Activated CD8-positive, alpha-beta T cell treated with anti-CD3 and anti-CD28 coated beads, Interleukin-2, amount 10 ng/mL, durations not matched to agents 7 days and 5 days (primary cell): Measurements from ENCODE around the gene CLPX. TPM values are rescaled to one million over a fixed set of nuclear protein-coding genes. Genes with fewer than 3 reads are reported as not detected.

Source experiments
- ATAC-seq: fragments of 150-1000 bp; cut with Tn5 transposase; one replicate; pipeline ENCODE4 v1.10.0; 2021; ENCODE audit warnings: moderate library complexity
- CTCF ChIA-PET: fragments of 350-600 bp; sonication (Branson Sonifier 250); formaldehyde crosslinking; loops from one replicate; lab custom pipeline; 2021; ENCODE audit warnings: antibody characterized with exemption; lab: Charles Lee
- POLR2A ChIA-PET: fragments of 350-600 bp; sonication (Branson Sonifier 250); formaldehyde crosslinking; loops from one replicate; lab custom pipeline; 2021; ENCODE audit warnings: antibody characterized with exemption; lab: Charles Lee
- DNase-seq: peaks from one replicate; pipeline ENCODE4 v3.0.0-alpha.2; 2020
- H3K27ac Mint-ChIP-seq: one replicate; pipeline ENCODE4 v1.8.0; 2021; ENCODE audit warnings: mild to moderate bottlenecking, mixed read lengths
- H3K27me3 Mint-ChIP-seq: one replicate; pipeline ENCODE4 v1.8.0; 2021; ENCODE audit warnings: low read depth, mixed read lengths
- H3K36me3 Mint-ChIP-seq: one replicate; pipeline ENCODE4 v1.8.0; 2021; ENCODE audit warnings: low read depth, mixed read lengths
- H3K4me1 Mint-ChIP-seq: one replicate; pipeline ENCODE4 v1.8.0; 2021; ENCODE audit warnings: low read depth, mixed read lengths
- H3K4me3 Mint-ChIP-seq: one replicate; pipeline ENCODE4 v1.8.0; 2021; ENCODE audit warnings: mild to moderate bottlenecking, mixed read lengths
- H3K9me3 Mint-ChIP-seq: one replicate; pipeline ENCODE4 v1.8.0; 2022; ENCODE audit warnings: mixed read lengths; ENCODE audit not compliant: insufficient read depth
- total RNA-seq, 2 experiments: library from RNA; stranded (reverse); gene quantifications; one replicate each; pipeline ENCODE4 v1.2.3, GENCODE V29; 2021

Gene CLPX
- total RNA-seq, 2 experiments from 2014 or later = 40.5 to 42.9 TPM

DNA sequence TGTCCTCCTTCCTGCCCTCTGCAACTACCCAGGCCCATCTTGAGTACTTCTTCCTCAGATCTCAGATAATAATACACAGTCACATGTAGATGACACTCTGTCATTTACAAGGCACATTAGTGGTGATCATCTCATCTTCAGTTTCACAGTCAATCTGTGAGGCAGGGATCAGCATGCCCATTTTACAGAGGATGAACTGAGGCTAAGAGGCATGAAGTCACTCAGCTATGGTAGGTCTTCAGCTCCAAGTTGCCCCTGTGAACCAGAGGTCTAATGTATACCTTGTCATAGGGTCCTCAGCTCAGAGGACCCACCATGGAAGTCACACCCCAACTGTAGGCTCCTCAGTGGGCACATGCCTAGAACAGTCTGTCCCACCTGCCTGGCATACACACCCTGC is 30.4 kb upstream of the CLPX start:
- Mint-ChIP-seq H3K27ac (peak overlapping the region; percentile 12), H3K9me3 (no peaks in the 10 kb centered on the region), H3K36me3 (no peaks in the 10 kb centered on the region), H3K27me3 (no peaks in the 10 kb centered on the region), H3K4me3 (no peak overlapping the region), H3K4me1 (peaks cover 1% of the 10 kb centered on the region)
- ATAC-seq (no peak), DNase-seq (no peak)
- CTCF ChIA-PET = interaction anchor here (0.9 to 1.4 kb wide), 2 partner anchors 25 to 70 kb away, joined by 3 read pairs; no protein-coding TSS in a partner anchor
- POLR2A ChIA-PET = no interaction called here

DNA sequence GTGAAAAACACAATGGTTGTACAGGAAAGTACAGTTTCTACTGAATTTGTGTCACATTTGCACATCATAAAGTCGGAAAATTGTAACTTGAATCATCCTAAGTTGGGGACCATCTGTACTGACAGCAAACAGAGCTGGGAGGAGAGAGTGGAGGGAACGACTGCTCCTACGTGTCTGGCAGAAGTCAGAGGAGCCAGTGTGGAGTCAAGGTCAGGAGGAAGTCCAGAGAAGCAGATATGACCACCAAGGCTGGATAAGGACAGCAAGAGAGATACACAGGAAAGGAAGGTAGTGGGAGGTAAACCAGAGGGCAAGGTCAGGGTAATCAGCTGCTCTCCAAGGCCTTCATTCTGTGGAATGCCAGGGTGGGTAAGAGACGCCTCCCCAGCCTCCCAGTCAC is 28.9 kb upstream of the CLPX start:
- Mint-ChIP-seq H3K4me3 (no peak overlapping the region), H3K4me1 (peaks cover 1% of the 10 kb centered on the region), H3K9me3 (no peaks in the 10 kb centered on the region), H3K27me3 (no peaks in the 10 kb centered on the region), H3K36me3 (no peaks in the 10 kb centered on the region), H3K27ac (no peak overlapping the region)
- DNase-seq = no peak
- POLR2A ChIA-PET = no interaction called here
- ATAC-seq = no peak
- CTCF ChIA-PET = no interaction called here

DNA sequence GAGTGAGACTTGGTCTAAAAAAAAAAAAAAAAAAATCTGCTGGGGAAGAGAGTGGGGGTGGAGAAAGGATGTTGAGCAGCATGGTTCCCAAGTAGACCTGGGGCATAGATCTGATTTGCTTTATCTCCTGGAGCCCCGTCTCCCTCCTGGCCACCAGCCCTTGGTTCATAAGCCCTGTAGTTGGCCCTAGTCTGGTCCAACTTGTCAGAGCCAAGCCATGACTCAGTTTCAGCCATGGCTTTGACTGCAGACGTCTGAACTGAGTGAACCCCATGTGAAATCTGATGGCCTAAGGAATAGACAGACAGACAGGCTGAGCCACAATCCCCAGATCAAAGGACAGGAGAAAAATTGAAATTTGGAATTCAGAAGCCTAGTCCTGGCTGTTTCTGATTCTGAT is 28.1 kb upstream of the CLPX start:
- no peak for DNase-seq
- CTCF ChIA-PET = no interaction called here
- peaks cover 1% of the 10 kb centered on the region for H3K4me1 Mint-ChIP-seq
- POLR2A ChIA-PET = no interaction called here
- no peaks in the 10 kb centered on the region for H3K27me3 Mint-ChIP-seq
- H3K9me3 Mint-ChIP-seq = no peaks in the 10 kb centered on the region
- H3K36me3 Mint-ChIP-seq = no peaks in the 10 kb centered on the region
- H3K4me3 Mint-ChIP-seq = no peak overlapping the region
- ATAC-seq = no peak
- no peak overlapping the region for H3K27ac Mint-ChIP-seq

DNA sequence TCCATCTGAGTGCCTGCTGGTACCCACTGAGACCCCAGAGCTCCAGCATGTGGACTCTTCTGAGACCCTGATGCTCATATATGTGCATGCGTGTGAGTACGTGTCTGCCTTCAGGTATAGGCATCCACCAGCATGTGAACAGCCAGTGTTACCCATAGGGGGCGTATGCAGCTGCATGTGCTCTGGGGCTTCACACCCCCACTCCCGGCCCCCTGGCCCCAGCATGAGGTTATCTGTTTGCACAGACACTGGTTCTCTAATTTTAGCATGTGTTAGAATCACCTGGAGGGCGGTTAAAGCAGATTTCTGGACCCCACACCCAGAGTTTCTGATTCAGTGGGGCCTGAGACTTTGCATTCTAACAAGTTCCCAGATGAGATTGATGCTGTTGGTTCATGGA is 27.0 kb upstream of the CLPX start:
- POLR2A ChIA-PET = no interaction called here
- DNase-seq = peak; percentile 49
- H3K9me3 Mint-ChIP-seq = no peaks in the 10 kb centered on the region
- H3K4me3 Mint-ChIP-seq = no peak overlapping the region
- H3K4me1 Mint-ChIP-seq = no peaks in the 10 kb centered on the region
- no peak overlapping the region for H3K27ac Mint-ChIP-seq
- no peaks in the 10 kb centered on the region for H3K27me3 Mint-ChIP-seq
- peak; percentile 68 for ATAC-seq
- CTCF ChIA-PET = interaction anchor here (0.6 to 1.6 kb wide), 11 partner anchors 10 to 92 kb away, joined by 3 to 8 read pairs (median 3); no protein-coding TSS in a partner anchor
- no peaks in the 10 kb centered on the region for H3K36me3 Mint-ChIP-seq

DNA sequence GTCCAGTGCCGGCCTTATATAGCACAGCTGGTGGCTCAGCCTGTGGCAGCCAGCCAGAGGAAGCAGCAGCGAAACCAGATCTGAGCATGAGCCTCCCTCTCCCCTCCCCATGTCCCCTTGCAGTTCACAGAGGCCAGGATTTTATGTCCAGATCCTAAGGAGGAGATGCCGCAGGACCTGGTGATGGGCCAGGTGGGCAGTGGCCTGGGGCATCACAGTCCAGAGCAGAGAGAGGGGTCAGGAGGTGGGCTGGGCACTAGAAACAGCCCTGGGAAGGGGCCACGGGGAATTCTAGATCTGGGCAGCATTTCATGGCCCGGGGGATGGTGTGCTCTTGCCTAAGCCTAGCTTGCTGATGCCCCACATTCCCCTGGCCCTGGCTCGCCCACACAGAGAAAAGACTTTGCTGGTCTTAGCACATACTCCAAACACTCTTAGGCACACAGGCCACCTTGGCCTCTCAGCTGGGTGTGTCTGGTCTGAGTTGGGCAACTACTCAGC is 26.4 kb upstream of the CLPX start:
- no peak overlapping the region for H3K4me3 Mint-ChIP-seq

DNA sequence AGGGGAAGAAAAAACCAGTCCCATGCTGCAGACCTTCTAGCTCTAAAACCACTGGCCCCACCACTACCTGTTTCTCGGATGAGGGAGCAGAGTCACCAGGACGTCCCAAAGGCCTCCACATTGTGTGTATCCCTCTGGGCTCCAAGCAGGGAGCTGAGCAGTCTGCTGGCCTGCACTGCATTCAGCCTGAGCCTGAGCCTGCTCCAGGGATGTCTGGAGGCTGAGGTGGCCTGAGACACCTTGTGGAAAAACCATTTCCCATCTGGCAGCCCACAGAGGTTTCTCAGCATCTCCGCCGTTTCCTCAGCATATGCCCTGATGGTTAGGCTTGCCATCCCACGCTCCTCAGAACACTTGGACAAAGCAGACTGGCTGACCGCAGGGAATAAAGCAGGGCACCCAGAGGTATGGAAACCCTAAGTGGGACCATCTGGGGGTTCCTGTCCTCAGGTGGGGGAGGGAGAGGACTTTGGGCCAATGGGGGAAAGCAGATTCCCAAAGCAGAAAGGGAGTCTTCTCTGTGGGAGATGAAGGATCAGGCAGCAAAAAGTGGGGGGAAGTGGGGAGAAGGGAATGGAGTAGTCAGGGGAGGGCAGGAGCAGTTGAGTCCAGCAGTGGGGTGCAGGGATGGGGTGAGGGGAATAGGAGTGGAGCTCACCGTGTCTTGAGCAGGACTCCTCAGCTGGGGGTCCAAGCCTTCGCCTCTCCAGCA is 25.8 kb upstream of the CLPX start, which contains the start of gene CILP:
Gene CILP, minus strand, starts transcription at position 704 of the 712 bp plus-strand sequence. CDS start 1,718 bp downstream, outside the sequence.
- CTCF ChIA-PET = interaction anchor here (0.7 to 1.6 kb wide), 5 partner anchors 9 to 67 kb away, joined by 3 to 8 read pairs (median 3); no protein-coding TSS in a partner anchor
- Mint-ChIP-seq H3K4me3 (no peak within 1 kb of the TSS), H3K27ac (no peak within 1 kb of the TSS), H3K4me1 (no peaks in the 10 kb centered on the region), H3K27me3 (no peaks in the 10 kb centered on the region), H3K9me3 (no peaks in the 10 kb centered on the region), H3K36me3 (no peaks in the 10 kb centered on the region)
- DNase-seq (no peak), ATAC-seq (no peak)
- POLR2A ChIA-PET = no interaction called here

More for the DNA sequence above, 26.4 kb upstream of the CLPX start:
- DNase-seq (no peak), ATAC-seq (no peak)
- Mint-ChIP-seq H3K9me3 (no peaks in the 10 kb centered on the region), H3K27me3 (no peaks in the 10 kb centered on the region), H3K4me1 (no peaks in the 10 kb centered on the region), H3K27ac (no peak overlapping the region), H3K36me3 (no peaks in the 10 kb centered on the region)
- ChIA-PET CTCF (interaction anchor here (0.6 to 1.6 kb wide), 10 partner anchors 9 to 92 kb away, joined by 3 to 8 read pairs (median 3); no protein-coding TSS in a partner anchor), POLR2A (no interaction called here)

DNA sequence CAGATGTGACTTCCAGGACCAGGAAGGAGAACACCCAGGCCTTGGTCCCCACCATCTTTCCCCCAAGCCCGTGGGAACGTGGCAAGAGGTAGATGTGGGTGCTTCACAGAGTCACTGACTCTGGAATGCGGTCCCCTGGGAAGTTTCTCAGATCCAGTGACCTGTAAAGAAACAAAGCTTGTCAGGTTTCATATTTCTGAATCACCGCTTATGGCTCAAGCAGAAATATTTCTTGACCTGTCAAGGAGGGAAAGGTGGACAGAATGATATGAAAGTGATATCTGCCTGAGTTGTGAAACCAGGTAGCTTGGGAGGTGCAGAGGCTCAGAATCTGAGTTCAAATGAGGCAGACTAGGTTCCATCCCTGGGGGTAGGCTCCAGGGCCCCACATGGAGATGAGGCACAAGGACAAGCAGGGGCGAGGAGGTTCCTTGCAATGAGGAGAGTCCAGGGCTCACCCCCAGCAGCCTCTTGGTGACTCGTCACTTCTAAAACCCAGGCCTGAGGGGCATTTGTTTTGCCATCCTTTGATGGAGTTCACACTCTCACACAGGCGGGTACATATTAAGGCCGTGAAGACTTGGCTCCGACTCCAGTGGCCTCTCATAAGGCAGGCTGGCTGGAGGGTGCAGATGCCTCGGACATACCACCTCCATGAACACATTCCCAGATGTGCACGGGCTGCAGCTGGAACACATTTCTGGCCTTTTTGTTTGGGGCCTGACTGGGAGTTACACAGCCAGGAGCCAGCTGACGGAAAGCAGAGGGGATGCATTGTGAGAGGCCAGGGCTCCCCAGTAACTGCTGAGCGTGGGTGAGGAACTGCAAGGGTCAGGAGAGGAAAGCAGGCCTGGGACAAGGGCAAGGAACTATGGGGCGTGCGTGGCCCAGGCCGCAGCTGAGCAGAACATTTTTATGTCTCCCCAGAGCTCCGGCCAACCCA is 24.8 kb upstream of the CLPX start:
- H3K27ac Mint-ChIP-seq = no peak overlapping the region
- no peaks in the 10 kb centered on the region for H3K9me3 Mint-ChIP-seq
- no peak for ATAC-seq
- H3K4me3 Mint-ChIP-seq = no peak overlapping the region
- no peak for DNase-seq
- ChIA-PET CTCF (no interaction called here), POLR2A (no interaction called here)
- H3K27me3 Mint-ChIP-seq = no peaks in the 10 kb centered on the region
- no peaks in the 10 kb centered on the region for H3K4me1 Mint-ChIP-seq
- no peaks in the 10 kb centered on the region for H3K36me3 Mint-ChIP-seq

DNA sequence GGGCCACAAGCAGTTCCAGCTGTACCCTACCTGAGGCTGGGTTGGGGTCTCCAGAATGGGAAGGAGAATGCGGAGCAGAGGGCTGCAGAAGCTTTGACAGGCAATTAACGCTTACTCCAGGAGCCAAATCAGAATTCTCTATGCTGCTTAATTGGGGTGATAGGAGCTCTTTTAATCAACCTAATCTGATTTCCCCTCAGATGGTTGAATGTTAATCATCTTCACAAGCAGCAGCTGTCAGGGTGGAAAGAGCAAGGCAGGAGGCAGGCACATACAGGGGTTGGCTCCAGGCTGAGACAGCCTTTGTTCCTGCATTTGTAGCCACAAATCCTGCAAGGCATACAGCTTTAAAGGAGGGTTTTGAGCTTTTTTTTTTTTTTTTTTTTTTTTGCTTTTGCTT is 23.5 kb upstream of the CLPX start:
- no peaks in the 10 kb centered on the region for H3K36me3 Mint-ChIP-seq

DNA sequence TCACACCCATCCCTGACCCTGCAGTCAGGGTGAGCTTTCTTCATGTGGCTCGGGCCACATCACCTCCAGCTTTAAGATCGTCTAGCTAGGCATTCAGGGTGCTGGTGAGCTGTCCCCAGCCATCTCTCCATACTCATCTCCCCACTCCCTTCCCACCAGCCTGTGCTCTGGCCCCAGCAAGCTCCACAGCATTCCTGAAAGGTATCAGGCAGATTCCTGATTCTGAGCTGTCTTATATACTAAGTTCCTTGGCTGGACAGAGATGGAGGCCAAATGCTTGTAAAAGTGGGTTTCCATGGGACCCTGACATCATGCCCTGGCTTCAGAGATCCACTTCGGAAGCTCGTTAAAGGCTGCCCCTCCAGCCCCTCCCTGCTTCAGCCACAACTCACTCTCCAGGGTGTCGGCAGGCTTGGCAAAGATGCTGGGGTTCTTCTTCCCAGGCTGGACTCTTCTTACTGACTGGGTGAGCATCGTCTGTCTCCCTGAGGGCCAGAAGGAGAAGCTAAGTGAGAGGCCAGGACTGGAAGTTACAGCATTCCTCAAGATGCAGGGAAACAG is 22.2 kb upstream of the CLPX start:
- H3K4me3 Mint-ChIP-seq = no peak overlapping the region
- ATAC-seq = no peak
- POLR2A ChIA-PET = no interaction called here
- no peaks in the 10 kb centered on the region for H3K36me3 Mint-ChIP-seq
- CTCF ChIA-PET = interaction anchor here (0.9 kb wide), 1 partner anchor 90 kb away, joined by 3 read pairs; no protein-coding TSS in a partner anchor
- no peak overlapping the region for H3K27ac Mint-ChIP-seq
- H3K9me3 Mint-ChIP-seq = no peaks in the 10 kb centered on the region
- H3K4me1 Mint-ChIP-seq = no peaks in the 10 kb centered on the region
- DNase-seq = no peak
- peaks cover 2% of the 10 kb centered on the region for H3K27me3 Mint-ChIP-seq

More for the DNA sequence above, 23.5 kb upstream of the CLPX start:
- no peaks in the 10 kb centered on the region for H3K4me1 Mint-ChIP-seq
- DNase-seq (no peak), ATAC-seq (no peak)
- H3K4me3 Mint-ChIP-seq = no peak overlapping the region
- ChIA-PET POLR2A (interaction anchor here (0.9 to 1.3 kb wide), 3 partner anchors 14 to 96 kb away, joined by 3 to 7 read pairs (median 3); partner anchors contain the start of gene RNU5B-1), CTCF (interaction anchor here (1.2 kb wide), 1 partner anchor 107 kb away, joined by 4 read pairs; no protein-coding TSS in a partner anchor)
- no peaks in the 10 kb centered on the region for H3K9me3 Mint-ChIP-seq
- H3K27ac Mint-ChIP-seq = no peak overlapping the region
- no peaks in the 10 kb centered on the region for H3K27me3 Mint-ChIP-seq

DNA sequence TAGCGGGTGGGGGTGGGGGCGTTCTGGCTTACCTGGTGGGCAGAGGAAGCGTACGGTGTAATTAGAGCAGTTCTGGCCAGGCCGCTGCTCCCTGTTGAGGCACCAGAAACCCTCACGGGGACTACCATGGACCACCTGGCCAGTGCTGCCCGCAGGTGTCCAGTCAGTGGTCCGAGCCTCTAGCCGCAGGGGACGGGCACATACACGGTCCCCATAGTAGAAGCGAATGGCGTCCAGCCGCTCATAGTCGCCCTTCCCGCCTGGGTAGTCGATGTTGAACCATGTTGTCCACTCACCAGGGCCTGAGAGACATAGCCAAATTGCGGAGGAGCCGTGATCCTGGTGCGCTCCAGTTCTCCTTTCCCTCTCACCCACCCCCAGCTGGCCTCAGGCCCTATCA is 21.6 kb upstream of the CLPX start:
- H3K4me3 Mint-ChIP-seq = no peak overlapping the region
- no peak overlapping the region for H3K27ac Mint-ChIP-seq
- POLR2A ChIA-PET = no interaction called here
- DNase-seq = no peak
- ATAC-seq = no peak
- H3K27me3 Mint-ChIP-seq = peaks cover 2% of the 10 kb centered on the region
- no peaks in the 10 kb centered on the region for H3K36me3 Mint-ChIP-seq
- no peaks in the 10 kb centered on the region for H3K4me1 Mint-ChIP-seq
- CTCF ChIA-PET = interaction anchor here (0.9 kb wide), 1 partner anchor 91 kb away, joined by 3 read pairs; no protein-coding TSS in a partner anchor
- no peaks in the 10 kb centered on the region for H3K9me3 Mint-ChIP-seq

DNA sequence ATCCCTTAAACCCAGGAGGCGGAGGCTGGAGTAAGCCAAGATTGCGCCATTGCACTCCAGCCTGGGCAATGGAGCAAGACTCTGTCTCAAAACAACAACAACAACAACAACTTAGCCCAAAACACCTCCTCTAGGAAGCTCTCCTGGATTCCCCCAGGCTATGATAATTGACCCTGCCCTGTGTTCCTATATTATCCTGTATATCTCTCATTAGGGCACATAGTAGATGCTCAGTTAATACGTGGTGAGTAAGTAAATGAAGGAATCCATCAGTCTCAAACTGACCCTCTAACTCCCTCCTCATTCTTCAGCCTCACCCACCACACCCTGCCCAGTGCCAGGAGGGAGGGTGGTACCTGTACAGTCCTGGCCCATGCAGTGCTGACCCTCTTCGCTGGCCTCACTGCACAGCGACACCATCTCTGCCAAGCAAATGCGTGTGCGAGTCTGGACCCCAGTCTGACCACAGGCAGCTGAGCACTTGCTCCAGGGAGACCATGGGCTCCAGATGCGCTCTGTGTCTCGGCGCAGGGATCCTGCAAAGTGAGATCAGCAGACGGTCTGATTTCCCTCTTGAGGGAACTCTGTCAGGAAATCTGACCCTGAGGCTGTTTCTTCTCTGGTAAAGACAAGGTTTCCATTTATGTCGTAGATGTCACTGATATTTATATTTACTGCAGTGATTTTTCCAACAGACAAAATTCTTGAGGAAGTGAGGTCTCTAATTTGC is 20.0 kb upstream of the CLPX start:
- no peaks in the 10 kb centered on the region for H3K36me3 Mint-ChIP-seq
- CTCF ChIA-PET = no interaction called here

More for the DNA sequence above, 20.0 kb upstream of the CLPX start:
- Mint-ChIP-seq H3K9me3 (no peaks in the 10 kb centered on the region), H3K27ac (no peak overlapping the region), H3K4me1 (no peaks in the 10 kb centered on the region), H3K4me3 (no peak overlapping the region), H3K27me3 (peaks cover 2% of the 10 kb centered on the region)
- no peak for ATAC-seq
- no peak for DNase-seq
- POLR2A ChIA-PET = interaction anchor here (0.5 to 0.7 kb wide), 2 partner anchors 106 to 754 kb away, joined by 3 read pairs; no protein-coding TSS in a partner anchor
